GM19438 (cell line): ENCODE data around the gene UBE2D3.
A peak's percentile ranks its signal among the peaks of the same experiment; 100 is the strongest.

ENCODE experiments used
- ATAC-seq: cut with Tn5 transposase; IDR thresholded peaks from one replicate; pipeline ENCODE4 v1.9.1; 2021; ENCODE audit warnings: low read depth; ENCODE audit not compliant: unreplicated experiment

UBE2D3 gene

GRCh38 chr4:102799816-102800215, 27.5 kb downstream of the UBE2D3 start:
- no peak for ATAC-seq

GRCh38 chr4:102794999-102795398, 32.4 kb downstream of the UBE2D3 start:
- no peak for ATAC-seq

- no peak for ATAC-seq
Observed at GRCh38 chr4:102792361-102792936, 34.9 kb downstream of the UBE2D3 start.

- ATAC-seq = no peak
Observed at GRCh38 chr4:102791318-102791835, 36.0 kb downstream of the UBE2D3 start.

- ATAC-seq = no peak
Observed at GRCh38 chr4:102789317-102789717, 38.0 kb downstream of the UBE2D3 start.

GRCh38 chr4:102787944-102788343, 39.4 kb downstream of the UBE2D3 start:
- ATAC-seq = no peak

- no peak for ATAC-seq
Observed at GRCh38 chr4:102787096-102787881, 40.1 kb downstream of the UBE2D3 start.

- ATAC-seq = no peak
Observed at GRCh38 chr4:102786279-102786678, 41.1 kb downstream of the UBE2D3 start.

- ATAC-seq = no peak
Observed at GRCh38 chr4:102783006-102783405, 44.3 kb downstream of the UBE2D3 start.

- no peak for ATAC-seq
Observed at GRCh38 chr4:102781570-102781969, 45.8 kb downstream of the UBE2D3 start.

- no peak for ATAC-seq
Observed at GRCh38 chr4:102780476-102781144, 46.7 kb downstream of the UBE2D3 start.

- ATAC-seq = no peak
Observed at GRCh38 chr4:102779204-102779603, 48.1 kb downstream of the UBE2D3 start.

- no peak for ATAC-seq
Observed at GRCh38 chr4:102778720-102779119, 48.6 kb downstream of the UBE2D3 start.

GRCh38 chr4:102775805-102776204, 51.5 kb downstream of the UBE2D3 start:
- ATAC-seq = no peak

- no peak for ATAC-seq
Observed at GRCh38 chr4:102774254-102774653, 53.1 kb downstream of the UBE2D3 start.

GRCh38 chr4:102772738-102773340, 54.5 kb downstream of the UBE2D3 start:
- no peak for ATAC-seq

GRCh38 chr4:102764901-102765300, 62.5 kb downstream of the UBE2D3 start:
- ATAC-seq = no peak

- ATAC-seq = no peak
Observed at GRCh38 chr4:102761906-102762305, 65.4 kb downstream of the UBE2D3 start.

GRCh38 chr4:102761296-102761701, 66.1 kb downstream of the UBE2D3 start:
- ATAC-seq = peak; percentile 27

GRCh38 chr4:102760645-102761295, 66.6 kb downstream of the UBE2D3 start, which contains the start of gene MANBA:
TSS of gene MANBA (minus strand) at chr4:102760968. CDS start at chr4:102760894, 74 bp downstream.
- ATAC-seq = peak; percentile 92
